HepG2 (cell line): ENCODE data around the gene SNF8. TPM values are rescaled to one million over a fixed set of nuclear protein-coding genes. Genes with fewer than 3 reads are reported as not detected.

Source experiments
- AKAP8 ChIP-seq: sonication (generic); formaldehyde crosslinking; IDR thresholded peaks from 2 replicates; pipeline ENCODE4 v1.5.1; 2020; ENCODE audit warnings: mild to moderate bottlenecking, missing genetic modification reagents
- ATF3 ChIP-seq: sonication (generic); formaldehyde crosslinking; IDR thresholded peaks from 2 replicates; pipeline ENCODE4 v1.4.0; 2020; ENCODE audit warnings: missing genetic modification reagents
- EP300 ChIP-seq, 3 experiments: sonication (generic) in 1 of 3; formaldehyde crosslinking in 1 of 3; IDR thresholded peaks; 2 replicates each; pipeline versions ENCODE4 v1.5.1 to v1.6.1; 2011 to 2020; ENCODE audit warnings: low read depth in 2 of 3, low read length in 2 of 3, borderline replicate concordance in 1 of 3, improper control_type of control experiment in 1 of 3, mild to moderate bottlenecking in 1 of 3, missing genetic modification reagents in 1 of 3, moderate library complexity in 1 of 3
- HES4 ChIP-seq: sonication (generic); formaldehyde crosslinking; IDR thresholded peaks from 2 replicates; pipeline ENCODE4 v1.9.0; 2021; ENCODE audit warnings: mild to moderate bottlenecking, missing genetic modification reagents, borderline replicate concordance
- HMGA1 ChIP-seq: sonication (generic); formaldehyde crosslinking; conservative IDR thresholded peaks from 2 replicates; pipeline ENCODE4 v1.4.0; 2020; ENCODE audit warnings: missing genetic modification reagents
- KLF13 ChIP-seq: sonication (generic); formaldehyde crosslinking; IDR thresholded peaks from 2 replicates; pipeline ENCODE4 v1.4.0; 2020; ENCODE audit warnings: mild to moderate bottlenecking, missing genetic modification reagents
- MXI1 ChIP-seq: IDR thresholded peaks from 3 replicates; pipeline ENCODE4 v1.6.1; 2012; ENCODE audit warnings: low read depth, low read length, inconsistent platforms, borderline replicate concordance
- NR2F6 ChIP-seq, 2 experiments: IDR thresholded peaks; 2 replicates each; pipeline ENCODE4 v1.6.1; 2016; ENCODE audit warnings: antibody characterized with exemption in 1 of 2, mild to moderate bottlenecking in 1 of 2
- PHB2 ChIP-seq: fragments of 450-650 bp; IDR thresholded peaks from 2 replicates; pipeline ENCODE4 v1.6.1; 2018; ENCODE audit not compliant: partially characterized antibody
- PTBP1 ChIP-seq: fragments of 200-400 bp; formaldehyde crosslinking; IDR thresholded peaks from 2 replicates; pipeline ENCODE4 v1.6.1; 2018; ENCODE audit warnings: low read length, low read depth; ENCODE audit not compliant: poor library complexity, severe bottlenecking
- RAD51 ChIP-seq: fragments of 450-650 bp; IDR thresholded peaks from 2 replicates; pipeline ENCODE4 v1.6.1; 2016; ENCODE audit warnings: borderline replicate concordance
- REPIN1 ChIP-seq: sonication (generic); formaldehyde crosslinking; IDR thresholded peaks from 2 replicates; pipeline ENCODE4 v1.8.0; 2022; ENCODE audit warnings: missing genetic modification reagents, low read depth, mild to moderate bottlenecking, borderline replicate concordance
- SP140L ChIP-seq: sonication (generic); formaldehyde crosslinking; IDR thresholded peaks from 2 replicates; pipeline ENCODE4 v1.4.0; 2020; ENCODE audit warnings: missing genetic modification reagents, borderline replicate concordance
- ZNF101 ChIP-seq: sonication (generic); formaldehyde crosslinking; IDR thresholded peaks from 2 replicates; pipeline ENCODE4 v1.4.0; 2020; ENCODE audit warnings: mild to moderate bottlenecking, low read depth, missing genetic modification reagents, borderline replicate concordance
- ZNF232 ChIP-seq: sonication (generic); formaldehyde crosslinking; IDR thresholded peaks from 2 replicates; pipeline ENCODE4 v1.4.0; 2020; ENCODE audit warnings: missing genetic modification reagents, borderline replicate concordance
- ZNF234 ChIP-seq: sonication (generic); formaldehyde crosslinking; conservative IDR thresholded peaks from 2 replicates; pipeline ENCODE4 v1.5.1; 2020; ENCODE audit warnings: mild to moderate bottlenecking, missing genetic modification reagents
- ZNF24 ChIP-seq: fragments of 450-650 bp; IDR thresholded peaks from 2 replicates; pipeline ENCODE4 v1.6.1; 2017; ENCODE audit warnings: antibody characterized with exemption, mild to moderate bottlenecking
- ZNF276 ChIP-seq: sonication (generic); formaldehyde crosslinking; IDR thresholded peaks from 2 replicates; pipeline ENCODE4 v1.4.0; 2020; ENCODE audit warnings: mild to moderate bottlenecking, low read depth, missing genetic modification reagents
- ZNF569 ChIP-seq: sonication (generic); formaldehyde crosslinking; IDR thresholded peaks from 2 replicates; pipeline ENCODE4 v1.5.0; 2020; ENCODE audit warnings: mild to moderate bottlenecking, missing genetic modification reagents, moderate library complexity, borderline replicate concordance
- ZNF570 ChIP-seq: sonication (generic); formaldehyde crosslinking; IDR thresholded peaks from 2 replicates; pipeline ENCODE4 v1.4.0; 2020; ENCODE audit warnings: mild to moderate bottlenecking, missing genetic modification reagents, borderline replicate concordance
- ZNF7 ChIP-seq: IDR thresholded peaks from 2 replicates; pipeline ENCODE4 v1.6.1; 2016; ENCODE audit warnings: missing biosample characterization, missing genetic modification reagents
- ZNF780A ChIP-seq: sonication (generic); formaldehyde crosslinking; IDR thresholded peaks from 2 replicates; pipeline ENCODE4 v1.8.0; 2022; ENCODE audit warnings: mild to moderate bottlenecking, missing genetic modification reagents, moderate library complexity
- polyA plus RNA-seq, 8 experiments: library from polyadenylated mRNA; depleted of rRNA in 3 of 8; stranded (reverse) in 7 of 8; unstranded in 1 of 8; fragments of >200 nt; fragmentation: Illumina TruSeq in 4 of 8; extraction: Trizol in 4 of 8; gene quantifications; 2 replicates each; pipeline versions ENCODE4 v1.2.1 to v1.2.3, GENCODE V29; 2011 to 2016; ENCODE audit warnings: low read depth in 4 of 8, missing spikeins in 1 of 8, mixed read lengths in 1 of 8; ENCODE audit not compliant: insufficient read depth in 1 of 8
- total RNA-seq, 5 experiments: library from RNA; depleted of rRNA; stranded (reverse); fragments of >200 nt; fragmentation: Illumina TruSeq; extraction: Trizol; gene quantifications; 2 replicates each; pipeline ENCODE4 v1.2.3, GENCODE V29; 2016; ENCODE audit warnings: low read depth in 1 of 5
- TF ChIP-seq, protein P1 (sequence below): sonication (generic); formaldehyde crosslinking; conservative IDR thresholded peaks from 2 replicates; pipeline ENCODE4 v1.4.0; 2020; ENCODE audit warnings: missing genetic modification reagents
- TF ChIP-seq, protein P2 (sequence below): sonication (generic); formaldehyde crosslinking; IDR thresholded peaks from 2 replicates; pipeline ENCODE4 v1.9.0; 2022; ENCODE audit warnings: low read depth, missing genetic modification reagents

The SNF8 gene
- total and polyA plus RNA-seq, 2 of the 13 experiments (the other 11 are each of a cell fraction or from before 2014, with no cell fraction given), result 114 to 153 TPM

DNA sequence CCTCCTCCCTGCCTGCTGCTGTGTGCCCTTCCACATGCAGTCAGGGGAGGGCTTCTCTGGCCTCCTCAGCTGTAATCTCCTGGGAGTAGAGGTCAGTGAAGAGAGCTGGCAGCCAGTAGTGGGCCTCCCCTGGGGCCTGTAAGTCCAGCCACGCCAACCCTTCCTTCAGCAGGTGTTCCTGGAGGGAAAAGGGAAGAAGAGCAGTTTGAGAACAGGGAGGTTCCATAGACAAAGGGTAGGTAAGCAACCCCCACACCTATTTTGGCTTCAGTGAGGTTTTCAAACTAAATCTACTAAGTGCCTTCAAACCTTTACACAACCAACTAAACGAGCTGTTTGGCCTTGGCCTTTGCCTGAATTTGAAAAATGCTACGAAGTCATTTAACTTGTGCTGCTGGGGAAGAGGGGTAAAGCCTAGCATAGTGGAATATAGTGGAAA is 14.2 kb downstream of the SNF8 start (continued):
- TF ChIP-seq ZNF570 (CRISPR knock-in tag) (no peak), PTBP1 (no peak), PHB2 (no peak), HMGA1 (no peak), REPIN1 (0 out of 2 replicates have a peak, but pooled peaks have one; percentile 66), ZNF24 (no peak), MXI1 (no peak), EP300 (IDR thresholded peaks at IDR 0.05; ENCODE audit: low read depth in 2 of 2, low read length in 2 of 2) (no peak), EP300 (CRISPR knock-in tag; IDR thresholded peaks at IDR 0.05; ENCODE audit: borderline replicate concordance) (no peak), AKAP8 (CRISPR knock-in tag) (no peak), SP140L (CRISPR knock-in tag) (no peak), ZNF232 (CRISPR knock-in tag) (no peak), NR2F6 (IDR thresholded peaks at IDR 0.05) (no peak; the same call in 1 of the 2 replicates), NR2F6 (CRISPR knock-in tag; IDR thresholded peaks at IDR 0.05) (peak; percentile 49; the same call in 1 of the 2 replicates), ZNF234 (CRISPR knock-in tag) (no peak), ZNF780A (no peak), KLF13 (CRISPR knock-in tag) (no peak), ATF3 (CRISPR knock-in tag) (no peak), ZNF569 (CRISPR knock-in tag) (no peak), HES4 (CRISPR knock-in tag) (no peak), ZNF7 (CRISPR knock-in tag) (no peak), RAD51 (no peak), ZNF276 (CRISPR knock-in tag) (no peak), ZNF101 (CRISPR knock-in tag) (no peak)
- TF ChIP-seq, protein P1, sequence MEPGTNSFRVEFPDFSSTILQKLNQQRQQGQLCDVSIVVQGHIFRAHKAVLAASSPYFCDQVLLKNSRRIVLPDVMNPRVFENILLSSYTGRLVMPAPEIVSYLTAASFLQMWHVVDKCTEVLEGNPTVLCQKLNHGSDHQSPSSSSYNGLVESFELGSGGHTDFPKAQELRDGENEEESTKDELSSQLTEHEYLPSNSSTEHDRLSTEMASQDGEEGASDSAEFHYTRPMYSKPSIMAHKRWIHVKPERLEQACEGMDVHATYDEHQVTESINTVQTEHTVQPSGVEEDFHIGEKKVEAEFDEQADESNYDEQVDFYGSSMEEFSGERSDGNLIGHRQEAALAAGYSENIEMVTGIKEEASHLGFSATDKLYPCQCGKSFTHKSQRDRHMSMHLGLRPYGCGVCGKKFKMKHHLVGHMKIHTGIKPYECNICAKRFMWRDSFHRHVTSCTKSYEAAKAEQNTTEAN (CRISPR knock-in tag), result no peak
- TF ChIP-seq, protein P2, sequence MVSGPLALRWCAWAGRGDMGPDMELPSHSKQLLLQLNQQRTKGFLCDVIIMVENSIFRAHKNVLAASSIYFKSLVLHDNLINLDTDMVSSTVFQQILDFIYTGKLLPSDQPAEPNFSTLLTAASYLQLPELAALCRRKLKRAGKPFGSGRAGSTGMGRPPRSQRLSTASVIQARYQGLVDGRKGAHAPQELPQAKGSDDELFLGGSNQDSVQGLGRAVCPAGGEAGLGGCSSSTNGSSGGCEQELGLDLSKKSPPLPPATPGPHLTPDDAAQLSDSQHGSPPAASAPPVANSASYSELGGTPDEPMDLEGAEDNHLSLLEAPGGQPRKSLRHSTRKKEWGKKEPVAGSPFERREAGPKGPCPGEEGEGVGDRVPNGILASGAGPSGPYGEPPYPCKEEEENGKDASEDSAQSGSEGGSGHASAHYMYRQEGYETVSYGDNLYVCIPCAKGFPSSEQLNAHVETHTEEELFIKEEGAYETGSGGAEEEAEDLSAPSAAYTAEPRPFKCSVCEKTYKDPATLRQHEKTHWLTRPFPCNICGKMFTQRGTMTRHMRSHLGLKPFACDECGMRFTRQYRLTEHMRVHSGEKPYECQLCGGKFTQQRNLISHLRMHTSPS, result no peak
